A549 (cell line): ENCODE results near the gene SERPINE2. TPM values are rescaled to one million over a fixed set of nuclear protein-coding genes. Genes with fewer than 3 reads are reported as not detected.

ENCODE experiments used
- ATAC-seq, 2 experiments: fragments of 200-7000 bp in 1 of 2; fragments of >200 bp in 1 of 2; cut with Nextera tagmentation in 1 of 2; cut with Tn5 transposase in 1 of 2; 3 replicates each; pipeline versions ENCODE4 v1.8.0 to v1.9.1; 2018 to 2020; ENCODE audit warnings: mild to moderate bottlenecking in 1 of 2, moderate library complexity in 1 of 2
- CTCF ChIA-PET: fragments of 300-600 bp; sonication (Branson Sonifier 250); formaldehyde crosslinking; extraction: SDS; loops from one replicate; lab custom pipeline; 2021; ENCODE audit warnings: antibody characterized with exemption, inconsistent platforms; lab: Yijun Ruan, JAX
- POLR2A ChIA-PET: fragments of 350-600 bp; formaldehyde crosslinking; extraction: SDS; loops from one replicate; lab custom pipeline; 2021; ENCODE audit warnings: antibody characterized with exemption, inconsistent platforms; lab: Yijun Ruan, JAX
- DNase-seq, 2 experiments: peaks; one replicate each; pipeline versions ENCODE4 v3.0.0 to v3.0.0-alpha.2; 2011 to 2016; ENCODE audit warnings: low read depth in 1 of 2, low spot score in 1 of 2
- FAIRE-seq: peaks from 2 replicates; lab custom pipeline; 2011; peaks lifted over from hg19 to GRCh38; lab: Jason Lieb, UNC
- H3K27ac ChIP-seq, 2 experiments: fragments of >200 bp; sonication (Bioruptor Twin); formaldehyde crosslinking; 3 replicates each; pipeline ENCODE4 v1.5.1; 2016 to 2017
- H3K4me1 ChIP-seq: fragments of >200 bp; sonication (Bioruptor Twin); formaldehyde crosslinking; 3 replicates; pipeline ENCODE4 v1.6.1; 2016
- H3K4me2 ChIP-seq: fragments of >200 bp; sonication (Bioruptor Twin); formaldehyde crosslinking; 3 replicates; pipeline ENCODE4 v1.6.1; 2016
- H3K4me3 ChIP-seq: fragments of >200 bp; sonication (Bioruptor Twin); formaldehyde crosslinking; 3 replicates; pipeline ENCODE4 v1.5.1; 2016
- H3K9me3 ChIP-seq: fragments of >200 bp; sonication (Bioruptor Twin); formaldehyde crosslinking; 3 replicates; pipeline ENCODE4 v1.6.1; 2016
- BCL3 ChIP-seq: fragments of >200 bp; sonication (Bioruptor Twin); formaldehyde crosslinking; IDR thresholded peaks from 3 replicates; pipeline ENCODE4 v1.6.1; 2016
- BHLHE40 ChIP-seq: IDR thresholded peaks from 2 replicates; pipeline ENCODE4 v1.6.1; 2012; ENCODE audit warnings: low read depth, low read length, inconsistent platforms
- CBX8 ChIP-seq: fragments of 200-600 bp; sonication (generic); IDR thresholded peaks from 2 replicates; pipeline ENCODE4 v1.6.1; 2016
- CEBPB ChIP-seq, 2 experiments: fragments of >200 bp in 1 of 2; sonication (Bioruptor Twin) in 1 of 2; formaldehyde crosslinking in 1 of 2; IDR thresholded peaks; 2 replicates each; pipeline ENCODE4 v1.6.1; 2012 to 2016
- E2F6 ChIP-seq: IDR thresholded peaks from 2 replicates; pipeline ENCODE4 v1.6.1; 2012; ENCODE audit warnings: low read depth, borderline replicate concordance
- ELK1 ChIP-seq: fragments of 150-350 bp; IDR thresholded peaks from 2 replicates; pipeline ENCODE4 v1.6.1; 2014; ENCODE audit warnings: low read depth, mild to moderate bottlenecking, low read length
- FOSL2 ChIP-seq, 2 experiments: fragments of 450-650 bp in 1 of 2; fragments of >200 bp in 1 of 2; sonication (Bioruptor Twin) in 1 of 2; formaldehyde crosslinking; IDR thresholded peaks; 2 replicates each; pipeline versions ENCODE4 v1.5.0 to v1.6.1; 2016 to 2020; ENCODE audit warnings: mild to moderate bottlenecking in 1 of 2, moderate library complexity in 1 of 2
- FOXS1 ChIP-seq: fragments of 250-450 bp; sonication (Bioruptor Pico); IDR thresholded peaks from 2 replicates; pipeline ENCODE4 v1.5.0; 2020; ENCODE audit warnings: mild to moderate bottlenecking, moderate library complexity
- HES2 ChIP-seq: fragments of >200 bp; sonication (Bioruptor Twin); formaldehyde crosslinking; IDR thresholded peaks from 2 replicates; pipeline ENCODE4 v1.6.1; 2016
- HEYL ChIP-seq: fragments of 250-450 bp; sonication (Bioruptor Pico); IDR thresholded peaks from 2 replicates; pipeline ENCODE4 v1.8.0; 2021; ENCODE audit warnings: mild to moderate bottlenecking, moderate library complexity
- HMGXB4 ChIP-seq: fragments of 250-450 bp; sonication (Bioruptor Pico); IDR thresholded peaks from 2 replicates; pipeline ENCODE4 v1.5.0; 2021; ENCODE audit warnings: mild to moderate bottlenecking, moderate library complexity, borderline replicate concordance
- HOXA7 ChIP-seq: fragments of 250-450 bp; sonication (Bioruptor Pico); IDR thresholded peaks from 2 replicates; pipeline ENCODE4 v1.5.0; 2020; ENCODE audit warnings: mild to moderate bottlenecking, moderate library complexity
- HOXB5 ChIP-seq: fragments of 250-450 bp; sonication (Bioruptor Pico); IDR thresholded peaks from 2 replicates; pipeline ENCODE4 v1.5.0; 2020; ENCODE audit warnings: mild to moderate bottlenecking, moderate library complexity
- JUN ChIP-seq, 2 experiments: fragments of >200 bp; sonication (Bioruptor Twin); formaldehyde crosslinking; IDR thresholded peaks; 2 replicates in 1 of 2; 3 replicates in 1 of 2; pipeline ENCODE4 v1.6.1; 2016 to 2017
- KDM5A ChIP-seq: fragments of 200-600 bp; sonication (generic); IDR thresholded peaks from 2 replicates; pipeline ENCODE4 v1.6.1; 2016; ENCODE audit warnings: antibody characterized with exemption, mild to moderate bottlenecking
- MAZ ChIP-seq: fragments of 150-350 bp; IDR thresholded peaks from 2 replicates; pipeline ENCODE4 v1.6.1; 2014; ENCODE audit warnings: antibody characterized with exemption, low read depth, low read length, borderline replicate concordance
- MYC ChIP-seq: IDR thresholded peaks from 2 replicates; pipeline ENCODE4 v1.6.1; 2012; ENCODE audit warnings: mild to moderate bottlenecking, inconsistent platforms, low read length, improper control_type of control experiment, borderline replicate concordance
- NFE2L2 ChIP-seq: fragments of 150-350 bp; conservative IDR thresholded peaks from 2 replicates; pipeline ENCODE4 v1.6.1; 2014; ENCODE audit warnings: low read length
- NPAS2 ChIP-seq: fragments of 250-450 bp; sonication (Bioruptor Pico); IDR thresholded peaks from 2 replicates; pipeline ENCODE4 v1.8.0; 2022; ENCODE audit warnings: mild to moderate bottlenecking, moderate library complexity, borderline replicate concordance
- NR3C1 ChIP-seq: fragments of >200 bp; sonication (Bioruptor Twin); formaldehyde crosslinking; IDR thresholded peaks from 3 replicates; pipeline ENCODE4 v1.6.1; 2017
- PHF8 ChIP-seq: fragments of 200-600 bp; sonication (generic); IDR thresholded peaks from 2 replicates; pipeline ENCODE4 v1.6.1; 2016; ENCODE audit warnings: low read depth, mild to moderate bottlenecking, antibody characterized with exemption, moderate library complexity, borderline replicate concordance
- POLR2A ChIP-seq: IDR thresholded peaks from 2 replicates; pipeline ENCODE4 v1.6.1; 2012; ENCODE audit warnings: mild to moderate bottlenecking, low read length
- RCOR1 ChIP-seq: fragments of 150-350 bp; IDR thresholded peaks from 2 replicates; pipeline ENCODE4 v1.6.1; 2014; ENCODE audit warnings: antibody characterized with exemption, low read length, low read depth
- SMC3 ChIP-seq: fragments of >200 bp; sonication (Bioruptor Twin); formaldehyde crosslinking; IDR thresholded peaks from 3 replicates; pipeline ENCODE4 v1.6.1; 2018; ENCODE audit warnings: inconsistent platforms
- SREBF2 ChIP-seq: fragments of 450-650 bp; IDR thresholded peaks from 2 replicates; pipeline ENCODE4 v1.6.1; 2014; ENCODE audit warnings: mild to moderate bottlenecking, moderate library complexity
- USF2 ChIP-seq: fragments of 450-650 bp; IDR thresholded peaks from 2 replicates; pipeline ENCODE4 v1.6.1; 2014; ENCODE audit warnings: antibody characterized with exemption
- ZC3H11A ChIP-seq: fragments of 450-650 bp; IDR thresholded peaks from 2 replicates; pipeline ENCODE4 v1.6.1; 2014; ENCODE audit warnings: antibody characterized with exemption, mild to moderate bottlenecking
- ZNF302 ChIP-seq: fragments of 250-450 bp; sonication (Bioruptor Pico); IDR thresholded peaks from 2 replicates; pipeline ENCODE4 v1.9.0; 2021; ENCODE audit warnings: inconsistent platforms, mild to moderate bottlenecking, moderate library complexity
- WGBS: methylation state at CpG from one replicate; pipeline ENCODE4 v1.1.6; 2017; ENCODE audit errors: missing lambda C conversion rate; 5-methylcytosine and 5-hydroxymethylcytosine counted together
- polyA plus RNA-seq, 4 experiments: library from polyadenylated mRNA; depleted of rRNA in 3 of 4; stranded (reverse); fragments of >200 nt; fragmentation: RNase III in 1 of 4; extraction: RNeasy Plus Mini Kit Qiagen cat#74134 plus additional on column Dnase treatment in 1 of 4; gene quantifications; 2 replicates in 3 of 4; 3 replicates in 1 of 4; pipeline ENCODE4 v1.2.3, GENCODE V29; 2011 to 2017

SERPINE2 gene
- polyA plus RNA-seq, 2 of the 4 experiments (the other 2 are of a cell fraction) = 58.6 to 88.2 TPM

GRCh38 chr2:224042191-224042696 lies 3.2 kb upstream of the SERPINE2 start:
- no peak overlapping the region for H3K4me3 ChIP-seq
- CTCF ChIA-PET = interaction anchor here (1.8 to 7.6 kb wide), 3 partner anchors 11 to 241 kb away, joined by 5 to 91 read pairs (median 17); no protein-coding TSS in a partner anchor
- no peak for FAIRE-seq

GRCh38 chr2:224041554-224041953 lies 2.5 kb upstream of the SERPINE2 start:
- TF ChIP-seq PHF8 (no peak), BCL3 (no peak), CBX8 (no peak), HOXA7 (CRISPR knock-in tag) (no peak), HES2 (no peak), SMC3 (no peak), ZC3H11A (no peak), HOXB5 (CRISPR knock-in tag) (no peak), USF2 (no peak), NR3C1 (no peak), POLR2A (no peak), FOXS1 (no peak), RCOR1 (no peak)
- FAIRE-seq = no peak
- no peak for DNase-seq
- ChIA-PET POLR2A (no interaction called here), CTCF (interaction anchor here (1.1 to 7.6 kb wide), 3 partner anchors 12 to 242 kb away, joined by 3 to 91 read pairs (median 5); no protein-coding TSS in a partner anchor)
- H3K27ac ChIP-seq = no peak overlapping the region
- no peak overlapping the region for H3K4me2 ChIP-seq
- H3K4me3 ChIP-seq = no peak overlapping the region
- no peak for ATAC-seq
- WGBS = 89% methylated on average over 6 of the region's 6 CpGs
- H3K4me1 ChIP-seq = peaks cover 19% of the 10 kb centered on the region
- H3K9me3 ChIP-seq = no peaks in the 10 kb centered on the region

More at GRCh38 chr2:224042191-224042696, 3.2 kb upstream of the SERPINE2 start:
- 76% methylated on average over 6 of the region's 6 CpGs for whole genome bisulfite sequencing
- no peak overlapping the region for H3K27ac ChIP-seq
- H3K9me3 ChIP-seq = no peaks in the 10 kb centered on the region
- TF ChIP-seq NPAS2 (no peak), HOXB5 (CRISPR knock-in tag) (no peak), CEBPB (IDR thresholded peaks at IDR 0.05) (peak; percentile 37 to 64; a peak in 3 of 4 replicates), JUN (IDR thresholded peaks at IDR 0.05) (no peak), KDM5A (no peak)
- no peak overlapping the region for H3K4me2 ChIP-seq
- ATAC-seq (no peak), DNase-seq (no peak)
- POLR2A ChIA-PET = interaction anchor here (0.5 to 0.8 kb wide), 3 partner anchors 19 to 213 kb away, joined by 3 to 5 read pairs (median 3); no protein-coding TSS in a partner anchor
- H3K4me1 ChIP-seq = peaks cover 12% of the 10 kb centered on the region

GRCh38 chr2:224040753-224041152 lies 1.7 kb upstream of the SERPINE2 start:
- Histone ChIP-seq H3K4me2 (no peak overlapping the region), H3K4me3 (no peak overlapping the region), H3K9me3 (no peaks in the 10 kb centered on the region), H3K27ac (no peak overlapping the region), H3K4me1 (peaks cover 22% of the 10 kb centered on the region)
- FAIRE-seq (no peak), ATAC-seq (no peak), DNase-seq (no peak)
- ChIA-PET POLR2A (no interaction called here), CTCF (interaction anchor here (1.1 to 7.6 kb wide), 5 partner anchors 10 to 243 kb away, joined by 3 to 91 read pairs (median 7); no protein-coding TSS in a partner anchor)
- 84% methylated on average over 3 of the region's 3 CpGs for WGBS
- TF ChIP-seq SREBF2 (no peak), BHLHE40 (no peak), HMGXB4 (no peak), ZNF302 (CRISPR knock-in tag) (no peak), CEBPB (IDR thresholded peaks at IDR 0.05) (no peak), NFE2L2 (no peak), FOXS1 (no peak), MYC (no peak), NPAS2 (no peak), PHF8 (no peak), FOSL2 (IDR thresholded peaks at IDR 0.05) (no peak), FOSL2 (CRISPR knock-in tag; IDR thresholded peaks at IDR 0.05) (no peak), MAZ (no peak), ELK1 (no peak), E2F6 (no peak), HEYL (CRISPR knock-in tag) (no peak)
